ENCODE results near the gene ICOS. TPM values are rescaled to one million over a fixed set of nuclear protein-coding genes. Genes with fewer than 3 reads are reported as not detected.
"Not testable (repeated sequence)": the region's sequence is repeated elsewhere in the genome, so short reads cannot be mapped to it uniquely, and the experiment has no call there.

ICOS gene
- total RNA-seq, 5 donors from 2014 or later (not counting 1 experiment from before 2014, with no cell fraction given) = 33.9 to 72.2 (median 41.9) TPM

GRCh38 chr2:203949228-203949627 lies 12.7 kb downstream of the ICOS start:
- Histone ChIP-seq H3K4me3 (ENCODE audit: control insufficient read depth in 1 of 2, extremely low read depth in 1 of 2, low read length in 1 of 2) (no peak overlapping the region), H3K27ac (ENCODE audit: low read length) (peak overlapping the region; percentile 56), H3K36me3 (ENCODE audit: control insufficient read depth in 2 of 2, extremely low read depth in 1 of 2, insufficient read depth in 1 of 2, low read length in 1 of 2) (peaks cover 0 to under 1% of the 10 kb centered on the region in 2 donors), H3K9me3 (no peaks in the 10 kb centered on the region), H3K27me3 (replicated peaks in 1 of 2; ENCODE audit: control insufficient read depth in 2 of 2, extremely low read depth in 1 of 2, insufficient read depth in 2 of 2, low read length in 1 of 2) (no peaks in the 10 kb centered on the region), H3K4me1 (ENCODE audit: control insufficient read depth in 1 of 2, extremely low read depth in 1 of 2, insufficient read depth in 2 of 2, low read length in 2 of 2) (peaks cover 43 to 70% of the 10 kb centered on the region in 2 experiments)
- peak overlapping the region; percentile 62 to 77 for H3K27ac Mint-ChIP-seq
- peaks cover 90 to 97% (median 92%) of the 10 kb centered on the region in 3 donors for H3K4me1 Mint-ChIP-seq
- ChIA-PET POLR2A (interaction anchor here (0.6 to 2.0 kb wide), 5 partner anchors 8 to 774 kb away, joined by 3 to 9 read pairs (median 3); partner anchors contain the start of gene ICOS (in 1 of the 2)), CTCF (interaction anchor here in 1 of 2 donors (1.6 kb wide), 1 partner anchor 102 kb away, joined by 4 read pairs; no protein-coding TSS in a partner anchor)
- ATAC-seq (replicated peaks in 1 of 4) = peak; percentile 12 to 40 (median 28)
- 0% methylated on average over 1 of the region's 2 CpGs for WGBS (ENCODE audit: insufficient coverage)
- no peaks in the 10 kb centered on the region for H3K9me3 Mint-ChIP-seq
- H3K4me3 Mint-ChIP-seq = peak overlapping the region; percentile 55 to 77 (median 74)
- H3K36me3 Mint-ChIP-seq = peaks cover 29% of the 10 kb centered on the region
- no peaks in the 10 kb centered on the region for H3K27me3 Mint-ChIP-seq
- DNase-seq = peak in 2 of 35 experiments; percentile 20 to 48

- H3K4me3 ChIP-seq (ENCODE audit: control insufficient read depth in 1 of 2, extremely low read depth in 1 of 2, low read length in 1 of 2) = peak overlapping the region; percentile 30 to 42
- Mint-ChIP-seq H3K27me3 (no peaks in the 10 kb centered on the region), H3K36me3 (peaks cover 29% of the 10 kb centered on the region), H3K9me3 (no peaks in the 10 kb centered on the region), H3K4me1 (peaks cover 86 to 94% (median 86%) of the 10 kb centered on the region in 3 donors), H3K4me3 (peak overlapping the region; percentile 74 to 81 (median 77)), H3K27ac (peak overlapping the region; percentile 77 to 86)
- peak; percentile 58 to 82 (median 65) for ATAC-seq (replicated peaks in 1 of 4)
- no peaks in the 10 kb centered on the region for H3K9me3 ChIP-seq
- DNase-seq = peak in 32 of 35 experiments; percentile 21 to 82 (median 48)
- H3K36me3 ChIP-seq (ENCODE audit: control insufficient read depth in 2 of 2, extremely low read depth in 1 of 2, insufficient read depth in 1 of 2, low read length in 1 of 2) = peaks cover 0 to 7% of the 10 kb centered on the region in 2 donors
- 8% methylated on average over 6 of the region's 10 CpGs for WGBS (ENCODE audit: insufficient coverage)
- H3K27ac ChIP-seq (ENCODE audit: low read length) = peak overlapping the region; percentile 53
- CTCF ChIA-PET = interaction anchor here (0.7 to 1.3 kb wide), 2 partner anchors 9 to 17 kb away, joined by 3 to 5 read pairs; no protein-coding TSS in a partner anchor
- no peaks in the 10 kb centered on the region for H3K27me3 ChIP-seq (replicated peaks in 1 of 2; ENCODE audit: control insufficient read depth in 2 of 2, extremely low read depth in 1 of 2, insufficient read depth in 2 of 2, low read length in 1 of 2)
- POLR2A ChIA-PET = no interaction called here
- peaks cover 33 to 53% of the 10 kb centered on the region in 2 experiments for H3K4me1 ChIP-seq (ENCODE audit: control insufficient read depth in 1 of 2, extremely low read depth in 1 of 2, insufficient read depth in 2 of 2, low read length in 2 of 2)
Observed at GRCh38 chr2:203951366-203951902, 14.9 kb downstream of the ICOS start.

DNA sequence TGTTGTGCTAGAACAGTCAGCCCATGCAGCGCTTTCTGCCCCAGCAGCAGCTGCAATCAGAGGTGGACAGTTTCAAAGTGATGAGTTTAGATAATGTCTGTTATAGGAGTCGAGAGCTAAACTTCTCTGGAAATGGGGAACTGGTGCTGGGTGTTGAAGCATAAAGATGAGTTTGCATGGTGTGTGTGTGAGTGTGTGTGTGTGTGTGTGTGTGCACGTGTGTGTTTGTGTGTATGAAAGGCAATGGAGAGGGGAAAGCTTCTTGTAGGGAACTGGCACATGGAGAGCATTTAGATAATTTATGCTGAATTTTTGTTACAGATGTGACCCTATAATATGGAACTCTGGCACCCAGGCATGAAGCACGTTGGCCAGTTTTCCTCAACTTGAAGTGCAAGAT lies 22.7 kb downstream of the ICOS start:
- no peak overlapping the region for H3K27ac Mint-ChIP-seq
- no peaks in the 10 kb centered on the region for H3K9me3 Mint-ChIP-seq
- Histone ChIP-seq H3K36me3 (ENCODE audit: control insufficient read depth in 2 of 2, extremely low read depth in 1 of 2, insufficient read depth in 1 of 2, low read length in 1 of 2) (peaks cover 4 to 55% of the 10 kb centered on the region in 2 donors), H3K27ac (ENCODE audit: low read length) (no peak overlapping the region), H3K27me3 (replicated peaks in 1 of 2; ENCODE audit: control insufficient read depth in 2 of 2, extremely low read depth in 1 of 2, insufficient read depth in 2 of 2, low read length in 1 of 2) (no peaks in the 10 kb centered on the region), H3K4me1 (ENCODE audit: control insufficient read depth in 1 of 2, extremely low read depth in 1 of 2, insufficient read depth in 2 of 2, low read length in 2 of 2) (peaks cover 2 to 4% of the 10 kb centered on the region in 2 experiments), H3K9me3 (no peaks in the 10 kb centered on the region), H3K4me3 (ENCODE audit: control insufficient read depth in 1 of 2, extremely low read depth in 1 of 2, low read length in 1 of 2) (no peak overlapping the region)
- ChIA-PET CTCF (interaction anchor here (0.5 to 0.6 kb wide), 2 partner anchors 90 to 1223 kb away, joined by 4 to 6 read pairs; no protein-coding TSS in a partner anchor), POLR2A (interaction anchor here (0.6 kb wide), 2 partner anchors 19 to 128 kb away, joined by 4 to 5 read pairs; no protein-coding TSS in a partner anchor)
- no peak overlapping the region for H3K4me3 Mint-ChIP-seq
- peak in 1 of 4 experiments; percentile 17 for ATAC-seq (replicated peaks in 1 of 4)
- 98% methylated on average over 3 of the region's 4 CpGs for WGBS (ENCODE audit: insufficient coverage)
- no peaks in the 10 kb centered on the region for H3K27me3 Mint-ChIP-seq
- peaks cover 41 to 69% (median 43%) of the 10 kb centered on the region in 3 donors for H3K4me1 Mint-ChIP-seq
- H3K36me3 Mint-ChIP-seq = peaks cover 61% of the 10 kb centered on the region
- no peak for DNase-seq

GRCh38 chr2:203959672-203960071 lies 23.1 kb downstream of the ICOS start:
- Mint-ChIP-seq H3K36me3 (peaks cover 61% of the 10 kb centered on the region), H3K9me3 (no peaks in the 10 kb centered on the region), H3K4me1 (peaks cover 38 to 66% (median 43%) of the 10 kb centered on the region in 3 donors), H3K27ac (peak overlapping the region in 1 of 2 donors; percentile 10), H3K27me3 (no peaks in the 10 kb centered on the region), H3K4me3 (no peak overlapping the region)
- Histone ChIP-seq H3K4me3 (ENCODE audit: control insufficient read depth in 1 of 2, extremely low read depth in 1 of 2, low read length in 1 of 2) (no peak overlapping the region), H3K27me3 (replicated peaks in 1 of 2; ENCODE audit: control insufficient read depth in 2 of 2, extremely low read depth in 1 of 2, insufficient read depth in 2 of 2, low read length in 1 of 2) (no peaks in the 10 kb centered on the region), H3K27ac (ENCODE audit: low read length) (no peak overlapping the region), H3K9me3 (no peaks in the 10 kb centered on the region), H3K36me3 (ENCODE audit: control insufficient read depth in 2 of 2, extremely low read depth in 1 of 2, insufficient read depth in 1 of 2, low read length in 1 of 2) (peaks cover 4 to 55% of the 10 kb centered on the region in 2 donors), H3K4me1 (ENCODE audit: control insufficient read depth in 1 of 2, extremely low read depth in 1 of 2, insufficient read depth in 2 of 2, low read length in 2 of 2) (peaks cover 0 to 3% of the 10 kb centered on the region in 2 experiments)
- POLR2A ChIA-PET = interaction anchor here in 1 of 2 donors (0.6 kb wide), 1 partner anchor 19 kb away, joined by 4 read pairs; no protein-coding TSS in a partner anchor
- no peak for DNase-seq
- CTCF ChIA-PET = interaction anchor here in 1 of 2 donors (0.5 kb wide), 1 partner anchor 90 kb away, joined by 4 read pairs; no protein-coding TSS in a partner anchor
- WGBS (ENCODE audit: insufficient coverage) = no CpG with 5 or more reads among the region's 4 CpGs
- peak in 1 of 4 experiments; percentile 13 for ATAC-seq (replicated peaks in 1 of 4)

DNA sequence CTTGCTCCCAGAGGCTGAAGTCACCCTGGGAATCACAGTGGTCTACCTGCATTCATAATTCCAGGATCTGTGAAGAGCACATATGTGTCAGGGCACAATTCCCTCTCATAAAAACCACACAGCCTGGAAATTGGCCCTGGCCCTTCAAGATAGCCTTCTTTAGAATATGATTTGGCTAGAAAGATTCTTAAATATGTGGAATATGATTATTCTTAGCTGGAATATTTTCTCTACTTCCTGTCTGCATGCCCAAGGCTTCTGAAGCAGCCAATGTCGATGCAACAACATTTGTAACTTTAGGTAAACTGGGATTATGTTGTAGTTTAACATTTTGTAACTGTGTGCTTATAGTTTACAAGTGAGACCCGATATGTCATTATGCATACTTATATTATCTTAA lies 24.2 kb downstream of the ICOS start:
- ChIA-PET CTCF (no interaction called here), POLR2A (no interaction called here)
- ATAC-seq (replicated peaks in 1 of 4) = no peak
- H3K27ac ChIP-seq (ENCODE audit: low read length) = no peak overlapping the region
- WGBS (ENCODE audit: insufficient coverage) = no CpG with 5 or more reads among the region's 2 CpGs
- H3K27ac Mint-ChIP-seq = no peak overlapping the region
- no peak overlapping the region for H3K4me3 ChIP-seq (ENCODE audit: control insufficient read depth in 1 of 2, extremely low read depth in 1 of 2, low read length in 1 of 2)
- peaks cover 4 to 50% of the 10 kb centered on the region in 2 donors for H3K36me3 ChIP-seq (ENCODE audit: control insufficient read depth in 2 of 2, extremely low read depth in 1 of 2, insufficient read depth in 1 of 2, low read length in 1 of 2)
- peaks cover 30 to 55% (median 35%) of the 10 kb centered on the region in 3 donors for H3K4me1 Mint-ChIP-seq
- no peaks in the 10 kb centered on the region for H3K9me3 ChIP-seq
- no peaks in the 10 kb centered on the region for H3K27me3 Mint-ChIP-seq
- H3K36me3 Mint-ChIP-seq = peaks cover 51% of the 10 kb centered on the region
- H3K4me3 Mint-ChIP-seq = no peak overlapping the region
- no peaks in the 10 kb centered on the region for H3K9me3 Mint-ChIP-seq
- H3K4me1 ChIP-seq (ENCODE audit: control insufficient read depth in 1 of 2, extremely low read depth in 1 of 2, insufficient read depth in 2 of 2, low read length in 2 of 2) = peaks cover 0 to 3% of the 10 kb centered on the region in 2 experiments
- no peaks in the 10 kb centered on the region for H3K27me3 ChIP-seq (replicated peaks in 1 of 2; ENCODE audit: control insufficient read depth in 2 of 2, extremely low read depth in 1 of 2, insufficient read depth in 2 of 2, low read length in 1 of 2)
- DNase-seq = no peak

GRCh38 chr2:203965190-203965589 lies 28.6 kb downstream of the ICOS start:
- H3K4me1 Mint-ChIP-seq = peaks cover 8 to 26% (median 13%) of the 10 kb centered on the region in 3 donors
- peaks cover 0 to 11% of the 10 kb centered on the region in 2 donors for H3K36me3 ChIP-seq (ENCODE audit: control insufficient read depth in 2 of 2, extremely low read depth in 1 of 2, insufficient read depth in 1 of 2, low read length in 1 of 2)
- H3K27ac ChIP-seq (ENCODE audit: low read length); POLR2A ChIA-PET; H3K9me3 ChIP-seq; H3K4me1 ChIP-seq (ENCODE audit: control insufficient read depth in 1 of 2, extremely low read depth in 1 of 2, insufficient read depth in 2 of 2, low read length in 2 of 2); CTCF ChIA-PET; H3K27me3 ChIP-seq (replicated peaks in 1 of 2; ENCODE audit: control insufficient read depth in 2 of 2, extremely low read depth in 1 of 2, insufficient read depth in 2 of 2, low read length in 1 of 2); H3K9me3 Mint-ChIP-seq; ATAC-seq (replicated peaks in 1 of 4); H3K27ac Mint-ChIP-seq; H3K4me3 Mint-ChIP-seq; DNase-seq; H3K27me3 Mint-ChIP-seq; H3K4me3 ChIP-seq (ENCODE audit: control insufficient read depth in 1 of 2, extremely low read depth in 1 of 2, low read length in 1 of 2): not testable (repeated sequence)
- 88% methylated on average over 5 of the region's 7 CpGs for WGBS (ENCODE audit: insufficient coverage)
- H3K36me3 Mint-ChIP-seq = peaks cover 13% of the 10 kb centered on the region
